BJ (cell line): ENCODE data around the gene LIMD2. TPM values are rescaled to one million over a fixed set of nuclear protein-coding genes. Genes with fewer than 3 reads are reported as not detected.

Experiments used
- CTCF ChIA-PET: fragments of 350-600 bp; formaldehyde crosslinking; extraction: SDS; loops from one replicate; lab custom pipeline; 2021; ENCODE audit warnings: antibody characterized with exemption, inconsistent platforms; lab: Yijun Ruan, JAX
- POLR2A ChIA-PET: fragments of 300-600 bp; sonication (Branson Sonifier 250); formaldehyde crosslinking; extraction: SDS; loops from one replicate; lab custom pipeline; 2021; ENCODE audit warnings: antibody characterized with exemption; lab: Charles Lee
- DNase-seq: peaks from one replicate; pipeline ENCODE4 v3.0.0-alpha.2; 2011; ENCODE audit warnings: low read depth
- H3K27me3 ChIP-seq: 2 replicates; pipeline ENCODE4 v1.6.0; 2011; ENCODE audit warnings: low read length; ENCODE audit not compliant: control insufficient read depth, insufficient read depth
- H3K36me3 ChIP-seq: 2 replicates; pipeline ENCODE4 v1.5.1; 2011; ENCODE audit warnings: low read length; ENCODE audit not compliant: control insufficient read depth, insufficient read depth
- H3K4me3 ChIP-seq: 2 replicates; pipeline ENCODE4 v1.5.1; 2011; ENCODE audit warnings: low read depth, mild to moderate bottlenecking, control low read depth, low read length
- CTCF ChIP-seq: IDR thresholded peaks from 2 replicates; pipeline ENCODE4 v1.5.1; 2011; ENCODE audit warnings: low read depth, mild to moderate bottlenecking, control low read depth, inconsistent platforms, low read length, moderate library complexity; ENCODE audit not compliant: insufficient read depth
- polyA plus RNA-seq: library from polyadenylated mRNA; depleted of rRNA; stranded (reverse); fragments of >200 nt; gene quantifications from 2 replicates; pipeline ENCODE4 v1.2.3, GENCODE V29; 2011

LIMD2 gene
- polyA plus RNA-seq, 1 experiment = 13.8 TPM

GRCh38 chr17:63709110-63709509, 9.2 kb upstream of the LIMD2 start:
- Histone ChIP-seq H3K4me3 (no peak overlapping the region), H3K27me3 (no peaks in the 10 kb centered on the region), H3K36me3 (peaks cover 15% of the 10 kb centered on the region)
- POLR2A ChIA-PET = no interaction called here
- CTCF ChIA-PET = no interaction called here
- no peak for TF ChIP-seq CTCF
- no peak for DNase-seq

DNA sequence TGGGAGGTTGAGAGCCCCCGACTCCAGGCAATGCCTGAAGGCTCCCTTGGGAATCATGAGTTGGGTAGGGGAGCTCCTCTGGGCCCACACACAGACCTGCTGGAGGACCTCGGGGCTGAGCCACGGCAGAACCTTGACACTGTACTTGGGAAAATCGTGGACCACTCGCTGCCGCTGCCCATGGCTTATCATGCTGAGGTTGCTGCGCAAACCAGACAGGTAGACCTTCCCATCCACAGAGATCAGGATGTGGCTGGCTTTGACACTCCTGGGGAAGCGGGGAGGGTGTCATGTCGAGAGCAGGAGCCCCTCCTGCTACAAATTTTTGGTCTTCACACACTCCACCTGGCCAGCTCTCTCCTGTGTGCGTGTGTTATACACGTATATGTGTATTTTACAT, 7.2 kb upstream of the LIMD2 start:
- H3K27me3 ChIP-seq = no peaks in the 10 kb centered on the region
- POLR2A ChIA-PET = no interaction called here
- peaks cover 14% of the 10 kb centered on the region for H3K36me3 ChIP-seq
- DNase-seq = no peak
- CTCF ChIA-PET = interaction anchor here (1.7 kb wide), 1 partner anchor 9 kb away, joined by 5 read pairs; no protein-coding TSS in a partner anchor
- no peak overlapping the region for H3K4me3 ChIP-seq
- TF ChIP-seq CTCF = no peak

GRCh38 chr17:63706336-63707082, 6.6 kb upstream of the LIMD2 start:
- H3K27me3 ChIP-seq = no peaks in the 10 kb centered on the region
- no peak for DNase-seq
- CTCF ChIA-PET = interaction anchor here (1.7 kb wide), 1 partner anchor 8 kb away, joined by 5 read pairs; no protein-coding TSS in a partner anchor
- H3K4me3 ChIP-seq = no peak overlapping the region
- POLR2A ChIA-PET = no interaction called here
- H3K36me3 ChIP-seq = peaks cover 14% of the 10 kb centered on the region
- no peak for TF ChIP-seq CTCF

DNA sequence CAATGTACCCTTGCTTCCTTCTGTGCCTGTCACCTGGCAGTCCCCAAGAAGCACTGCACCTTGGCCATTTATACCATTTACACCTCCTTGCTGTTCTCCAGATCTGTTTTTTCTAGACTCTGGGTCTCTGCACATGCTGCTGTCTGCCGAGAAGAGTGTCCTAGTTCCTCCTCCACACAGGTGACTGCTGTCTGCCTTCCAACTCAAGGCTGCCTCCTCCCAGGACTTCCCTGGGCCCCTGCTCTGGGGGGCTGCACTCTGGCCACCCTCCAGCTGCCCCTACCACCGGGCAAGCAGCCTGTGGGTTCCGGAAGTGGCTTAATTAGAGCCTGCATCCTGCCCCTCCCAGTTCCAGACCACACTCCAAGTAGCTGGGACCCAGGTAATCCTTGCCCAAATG, 5.7 kb upstream of the LIMD2 start:
- no peak for DNase-seq
- CTCF ChIA-PET = no interaction called here
- Histone ChIP-seq H3K27me3 (no peaks in the 10 kb centered on the region), H3K4me3 (no peak overlapping the region), H3K36me3 (peaks cover 12% of the 10 kb centered on the region)
- POLR2A ChIA-PET = no interaction called here
- TF ChIP-seq CTCF = no peak

GRCh38 chr17:63704836-63705235, 4.9 kb upstream of the LIMD2 start:
- peaks cover 6% of the 10 kb centered on the region; the same call in 1 of the 2 replicates for H3K36me3 ChIP-seq
- no peak overlapping the region for H3K4me3 ChIP-seq
- ChIA-PET POLR2A (no interaction called here), CTCF (no interaction called here)
- no peak for DNase-seq
- TF ChIP-seq CTCF = no peak
- no peaks in the 10 kb centered on the region for H3K27me3 ChIP-seq
